ENCODE measurements around the gene CTDSP2. TPM values are rescaled to one million over a fixed set of nuclear protein-coding genes. Genes with fewer than 3 reads are reported as not detected.
A peak's percentile ranks its signal among the peaks of the same experiment; 100 is the strongest.

CTDSP2 gene
- total RNA-seq, 1 donor from 2014 or later: 83.2 TPM

GRCh38 chr12:57779736-57780135, 66.8 kb downstream of the CTDSP2 start:
- TF ChIP-seq CTCF (conservative IDR thresholded peaks at IDR 0.05): no peak
- Mint-ChIP-seq H3K4me1 (peaks cover 20% of the 10 kb centered on the region), H3K4me3 (peak overlapping the region; percentile 43), H3K27ac (ENCODE audit: unreplicated experiment) (peak overlapping the region; percentile 1), H3K9me3 (no peaks in the 10 kb centered on the region), H3K27me3 (ENCODE audit: low read depth) (no peaks in the 10 kb centered on the region), H3K36me3 (ENCODE audit: low read depth) (peaks cover 11% of the 10 kb centered on the region)
- no peak for DNase-seq (ENCODE audit: low read depth, low spot score)

DNA sequence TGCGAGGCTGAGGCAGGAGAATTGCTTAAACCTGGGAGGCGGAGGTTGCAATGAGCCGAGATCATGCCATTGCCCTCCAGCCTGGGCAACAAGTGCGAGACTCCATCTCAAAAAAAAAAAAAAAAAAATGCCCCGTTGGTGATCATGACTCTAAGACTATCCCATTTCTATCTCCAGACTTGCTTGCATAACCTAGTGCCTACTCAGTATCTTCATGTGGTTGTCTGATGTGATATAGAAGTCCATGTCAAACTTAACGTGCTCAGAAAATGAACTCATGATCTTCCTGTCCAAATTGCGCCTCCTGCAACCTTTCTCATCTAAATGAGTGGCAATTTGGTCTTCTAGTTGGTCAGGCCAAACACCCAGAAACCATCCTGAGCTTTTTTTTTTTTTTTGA, 68.6 kb downstream of the CTDSP2 start:
- Mint-ChIP-seq H3K36me3 (ENCODE audit: low read depth) (peaks cover 8% of the 10 kb centered on the region), H3K9me3 (no peaks in the 10 kb centered on the region), H3K27ac (ENCODE audit: unreplicated experiment) (no peak overlapping the region), H3K4me3 (no peak overlapping the region), H3K27me3 (ENCODE audit: low read depth) (no peaks in the 10 kb centered on the region), H3K4me1 (peaks cover 14% of the 10 kb centered on the region)
- DNase-seq (ENCODE audit: low read depth, low spot score): no peak
- TF ChIP-seq CTCF (conservative IDR thresholded peaks at IDR 0.05): no peak

GRCh38 chr12:57777367-57777766, 69.2 kb downstream of the CTDSP2 start:
- Mint-ChIP-seq H3K36me3 (ENCODE audit: low read depth) (peaks cover 4% of the 10 kb centered on the region), H3K4me1 (peaks cover 11% of the 10 kb centered on the region), H3K27ac (ENCODE audit: unreplicated experiment) (peak overlapping the region; percentile 35), H3K27me3 (ENCODE audit: low read depth) (no peaks in the 10 kb centered on the region), H3K9me3 (no peaks in the 10 kb centered on the region), H3K4me3 (peak overlapping the region; percentile 41)
- DNase-seq (ENCODE audit: low read depth, low spot score): no peak
- TF ChIP-seq CTCF (conservative IDR thresholded peaks at IDR 0.05): no peak

- TF ChIP-seq CTCF (conservative IDR thresholded peaks at IDR 0.05): no peak
- H3K27me3 Mint-ChIP-seq (ENCODE audit: low read depth): peaks cover 6% of the 10 kb centered on the region
- peak overlapping the region; percentile 72 for H3K27ac Mint-ChIP-seq (ENCODE audit: unreplicated experiment)
- no peak for DNase-seq (ENCODE audit: low read depth, low spot score)
- peak overlapping the region; percentile 71 for H3K4me3 Mint-ChIP-seq
- H3K9me3 Mint-ChIP-seq: no peaks in the 10 kb centered on the region
- H3K36me3 Mint-ChIP-seq (ENCODE audit: low read depth): peaks cover 4% of the 10 kb centered on the region
- H3K4me1 Mint-ChIP-seq: peaks cover 17% of the 10 kb centered on the region
Observed at GRCh38 chr12:57776247-57776587, 70.3 kb downstream of the CTDSP2 start.

GRCh38 chr12:57775563-57776246, 70.8 kb downstream of the CTDSP2 start:
- Mint-ChIP-seq H3K36me3 (ENCODE audit: low read depth) (peaks cover 4% of the 10 kb centered on the region), H3K27me3 (ENCODE audit: low read depth) (peaks cover 6% of the 10 kb centered on the region), H3K4me1 (peaks cover 21% of the 10 kb centered on the region), H3K9me3 (no peaks in the 10 kb centered on the region), H3K4me3 (peak overlapping the region; percentile 71), H3K27ac (ENCODE audit: unreplicated experiment) (peak overlapping the region; percentile 72)
- no peak for TF ChIP-seq CTCF (conservative IDR thresholded peaks at IDR 0.05)
- no peak for DNase-seq (ENCODE audit: low read depth, low spot score)

Measured in neural crest cell (in vitro differentiated cells).